ENCODE results near the gene CYTH4.

The CYTH4 gene

GRCh38 chr22:37273126-37273845 is 9.0 kb upstream of the CYTH4 start:
- DNase-seq = no peak

GRCh38 chr22:37273846-37274225 is 8.5 kb upstream of the CYTH4 start:
- no peak for DNase-seq

GRCh38 chr22:37274380-37274862 is 7.9 kb upstream of the CYTH4 start:
- DNase-seq = no peak

GRCh38 chr22:37275134-37275533 is 7.2 kb upstream of the CYTH4 start:
- no peak for DNase-seq

GRCh38 chr22:37275622-37276021 is 6.7 kb upstream of the CYTH4 start:
- no peak for DNase-seq

- DNase-seq = no peak
These were observed 5.5 kb upstream of the CYTH4 start for GRCh38 chr22:37276776-37277175.

- DNase-seq = no peak
These were observed 4.9 kb upstream of the CYTH4 start for GRCh38 chr22:37277384-37277783.

GRCh38 chr22:37278261-37278660 is 4.0 kb upstream of the CYTH4 start:
- no peak for DNase-seq

GRCh38 chr22:37279331-37280181 is 2.8 kb upstream of the CYTH4 start:
- no peak for DNase-seq

- DNase-seq = no peak
These were observed 1.6 kb upstream of the CYTH4 start for GRCh38 chr22:37280718-37281117.

GRCh38 chr22:37281195-37281594 is 1.1 kb upstream of the CYTH4 start:
- no peak for DNase-seq

- DNase-seq = no peak
These were observed 493 bp upstream of the CYTH4 start for GRCh38 chr22:37281646-37282384.

GRCh38 chr22:37283393-37283937 is 1.2 kb downstream of the CYTH4 start:
- peak; percentile 60 for DNase-seq

- no peak for DNase-seq
These were observed 2.0 kb downstream of the CYTH4 start for GRCh38 chr22:37284126-37284804.

GRCh38 chr22:37284805-37285355 is 2.6 kb downstream of the CYTH4 start:
- DNase-seq = peak; percentile 33

GRCh38 chr22:37285937-37286336 is 3.6 kb downstream of the CYTH4 start:
- no peak for DNase-seq

GRCh38 chr22:37287550-37287951 is 5.2 kb downstream of the CYTH4 start:
- DNase-seq = no peak

- DNase-seq = no peak
These were observed 6.2 kb downstream of the CYTH4 start for GRCh38 chr22:37288521-37288920.

- no peak for DNase-seq
These were observed 6.9 kb downstream of the CYTH4 start for GRCh38 chr22:37289156-37289735.

- DNase-seq = no peak
These were observed 8.4 kb downstream of the CYTH4 start for GRCh38 chr22:37290737-37291136.

- no peak for DNase-seq
These were observed 9.4 kb downstream of the CYTH4 start for GRCh38 chr22:37291559-37292298.

Measured in central memory CD4-positive, alpha-beta T cell (primary cell).